Islet precursor cell (in vitro differentiated cells): ENCODE data around the gene FOXJ3.

Experiments used
- DNase-seq: peaks from one replicate; pipeline ENCODE4 v3.0.0-alpha.2; 2018

FOXJ3 gene

GRCh38 chr1:42163536-42164503 is 171.2 kb downstream of the FOXJ3 start:
- peak; percentile 48 for DNase-seq

- no peak for DNase-seq
These were observed 171.9 kb downstream of the FOXJ3 start for GRCh38 chr1:42163114-42163513.

DNA sequence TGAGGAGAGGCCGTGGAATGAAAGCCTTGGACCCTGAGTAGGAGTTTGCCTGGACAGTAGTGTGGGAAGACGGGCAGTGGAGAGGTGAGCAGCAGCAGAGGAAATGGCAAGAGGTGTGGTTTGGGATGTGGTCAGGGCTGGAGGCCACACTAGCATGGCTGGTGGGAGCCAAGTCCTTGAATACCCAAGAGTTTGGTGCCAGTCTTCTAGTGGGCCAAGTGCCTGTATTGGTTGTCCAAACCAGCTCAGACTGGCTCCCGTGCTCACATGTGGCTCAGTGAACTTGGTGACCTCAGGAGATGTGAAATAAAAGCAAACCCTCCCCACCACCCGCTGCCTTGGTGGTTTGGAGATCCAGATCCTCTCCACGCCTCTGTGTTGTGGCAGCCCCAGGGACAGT is 172.9 kb downstream of the FOXJ3 start:
- no peak for DNase-seq

- DNase-seq = no peak
These were observed 176.8 kb downstream of the FOXJ3 start for GRCh38 chr1:42158189-42158588.

DNA sequence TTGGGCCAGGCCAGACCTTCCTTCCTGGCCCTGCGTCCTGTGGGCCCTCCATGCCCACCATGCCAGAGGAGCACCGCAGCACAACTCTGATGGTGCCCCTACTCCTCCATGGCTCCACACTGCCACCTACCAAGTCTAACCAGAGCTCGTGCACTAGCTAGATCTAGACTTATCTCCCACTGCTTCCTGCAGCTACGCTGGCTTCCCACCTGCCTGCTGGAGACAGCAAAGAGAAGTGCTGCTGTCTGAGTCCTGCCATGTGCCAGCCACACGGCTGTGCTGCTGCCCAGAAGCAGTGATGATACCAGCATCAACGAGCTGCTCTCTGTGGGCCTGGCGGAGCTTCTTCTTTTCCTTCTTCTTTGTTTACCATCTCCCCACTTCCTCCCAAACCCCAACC is 177.4 kb downstream of the FOXJ3 start:
- no peak for DNase-seq

DNA sequence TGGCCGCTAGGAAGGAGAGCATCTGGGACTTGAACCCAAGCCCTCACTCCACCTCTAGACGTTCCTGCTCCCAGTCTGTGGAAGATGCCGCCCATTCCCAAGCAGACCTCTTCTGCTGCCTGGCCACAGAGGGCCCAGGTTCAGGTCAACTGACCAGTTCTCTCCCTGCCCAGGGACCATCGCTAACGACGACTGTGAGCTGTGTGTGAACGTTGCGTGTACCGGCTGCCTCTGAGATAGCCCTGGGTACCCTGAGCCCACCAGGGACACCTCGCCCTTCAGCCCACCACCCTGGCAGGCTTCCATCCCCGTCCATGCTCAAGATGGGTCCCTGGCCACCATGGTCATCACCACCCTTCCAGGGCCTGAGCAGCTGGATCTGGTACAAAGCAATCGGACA is 179.7 kb downstream of the FOXJ3 start:
- DNase-seq = no peak

GRCh38 chr1:42154685-42155084 is 180.3 kb downstream of the FOXJ3 start:
- DNase-seq = peak; percentile 42

DNA sequence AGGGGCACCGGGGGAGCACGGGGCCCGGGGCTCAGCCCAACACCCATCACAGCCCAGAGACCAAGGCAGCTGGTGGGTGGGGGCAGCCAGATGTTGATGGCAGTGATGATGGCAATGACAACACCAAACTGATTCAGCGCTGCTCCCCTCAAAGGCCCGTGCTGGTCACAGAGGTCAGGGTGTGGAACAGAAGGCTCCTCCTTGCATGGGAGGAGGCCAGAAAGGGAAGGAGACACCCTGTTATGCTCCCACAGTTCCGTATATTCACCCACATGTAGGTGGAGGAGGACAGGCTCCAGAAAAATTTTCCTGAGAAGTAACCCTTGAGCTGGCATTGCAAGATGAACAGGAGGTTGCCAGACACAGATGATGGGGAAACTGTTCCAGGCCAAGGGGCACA is 181.4 kb downstream of the FOXJ3 start:
- DNase-seq = no peak

DNA sequence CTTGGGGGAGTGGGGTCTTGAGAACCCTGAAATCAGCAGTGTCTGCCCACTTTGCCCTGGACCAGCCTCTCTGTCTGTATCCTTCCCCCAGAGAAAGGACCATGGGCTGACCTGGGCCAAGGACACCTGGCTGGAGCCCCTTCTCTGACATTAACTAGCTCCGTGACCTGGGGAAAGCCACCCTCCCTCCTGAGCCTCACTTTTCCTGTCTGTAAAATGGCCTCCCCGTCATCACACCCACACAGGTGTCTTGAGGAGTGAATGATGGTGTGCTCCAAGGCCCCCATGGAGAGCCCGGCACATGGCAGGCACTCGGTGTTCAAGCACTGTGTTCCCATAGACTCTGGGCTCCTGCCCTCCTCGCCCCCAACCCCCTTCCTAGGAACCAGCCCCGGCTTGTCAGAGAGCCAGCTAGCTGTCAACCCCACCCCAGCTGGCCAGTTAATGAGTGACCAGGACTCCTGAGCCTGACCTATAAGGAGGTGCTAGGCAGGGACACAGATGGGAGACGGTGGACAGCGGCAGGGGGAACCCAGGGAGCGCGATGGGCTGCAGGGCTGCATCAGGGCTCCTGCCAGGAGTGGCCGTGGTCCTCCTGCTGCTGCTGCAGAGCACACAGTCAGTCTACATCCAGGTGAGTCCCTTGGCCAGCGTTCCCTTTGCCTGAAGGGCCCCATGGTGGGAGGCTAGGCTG is 182.0 kb downstream of the FOXJ3 start, which contains the start of gene GUCA2B:
Gene GUCA2B, plus strand, starts transcription at position 504 of the 694 bp plus-strand sequence. Its CDS starts 41 bp downstream, at position 545.
- no peak for DNase-seq

DNA sequence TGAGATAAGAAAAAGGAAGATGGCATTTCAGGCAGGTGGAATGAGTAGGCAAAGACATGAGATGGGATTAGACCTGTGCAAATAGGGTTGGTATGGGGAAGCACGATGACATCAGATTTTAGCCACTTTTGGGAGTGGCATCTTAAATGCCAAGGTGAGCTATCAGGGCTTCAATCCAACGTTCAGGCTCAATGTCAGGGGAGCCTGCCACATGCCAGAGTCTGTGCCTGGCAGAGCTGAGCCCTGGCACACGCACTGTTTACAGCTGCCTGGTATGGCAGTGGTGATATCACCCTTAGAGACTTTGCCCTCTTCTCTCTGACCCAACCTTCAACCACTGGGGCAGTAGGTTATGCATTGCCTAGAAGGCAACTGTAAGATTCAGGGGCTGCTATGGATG is 182.9 kb downstream of the FOXJ3 start:
- no peak for DNase-seq

- DNase-seq = peak; percentile 25
These were observed 184.4 kb downstream of the FOXJ3 start for GRCh38 chr1:42150651-42151050.

- no peak for DNase-seq
These were observed 186.9 kb downstream of the FOXJ3 start for GRCh38 chr1:42148166-42148565.

- DNase-seq = peak; percentile 88
These were observed 188.3 kb downstream of the FOXJ3 start for GRCh38 chr1:42146626-42147320.

GRCh38 chr1:42145764-42146625 is 189.0 kb downstream of the FOXJ3 start:
- no peak for DNase-seq

GRCh38 chr1:42145389-42145716 is 189.7 kb downstream of the FOXJ3 start:
- no peak for DNase-seq

GRCh38 chr1:42144711-42145388 is 190.2 kb downstream of the FOXJ3 start:
- DNase-seq = no peak

- no peak for DNase-seq
These were observed 190.9 kb downstream of the FOXJ3 start for GRCh38 chr1:42143896-42144710.

GRCh38 chr1:42142894-42143675 is 191.9 kb downstream of the FOXJ3 start:
- no peak for DNase-seq

GRCh38 chr1:42141978-42142377 is 193.1 kb downstream of the FOXJ3 start:
- no peak for DNase-seq

- no peak for DNase-seq
These were observed 194.8 kb downstream of the FOXJ3 start for GRCh38 chr1:42140191-42140590.
